Measurements from ENCODE around the gene ADORA1.

- no peak for TF ChIP-seq CTCF (IDR thresholded peaks at IDR 0.05)
- no peak for TF ChIP-seq POLR2A (IDR thresholded peaks at IDR 0.05)
These were observed 85.6 kb downstream of the ADORA1 start for GRCh38 chr1:203213126-203213525.

All from thyroid gland (tissue), 4 donors.